Activated effector memory CD4-positive, alpha-beta T cell treated with Interleukin-2 at 50 U/mL for 16 hours (primary cell): ENCODE data around the gene PKP4.

Experiments used
- DNase-seq: peaks from one replicate; pipeline ENCODE4 v3.0.0-alpha.2; 2020

The PKP4 gene

DNA sequence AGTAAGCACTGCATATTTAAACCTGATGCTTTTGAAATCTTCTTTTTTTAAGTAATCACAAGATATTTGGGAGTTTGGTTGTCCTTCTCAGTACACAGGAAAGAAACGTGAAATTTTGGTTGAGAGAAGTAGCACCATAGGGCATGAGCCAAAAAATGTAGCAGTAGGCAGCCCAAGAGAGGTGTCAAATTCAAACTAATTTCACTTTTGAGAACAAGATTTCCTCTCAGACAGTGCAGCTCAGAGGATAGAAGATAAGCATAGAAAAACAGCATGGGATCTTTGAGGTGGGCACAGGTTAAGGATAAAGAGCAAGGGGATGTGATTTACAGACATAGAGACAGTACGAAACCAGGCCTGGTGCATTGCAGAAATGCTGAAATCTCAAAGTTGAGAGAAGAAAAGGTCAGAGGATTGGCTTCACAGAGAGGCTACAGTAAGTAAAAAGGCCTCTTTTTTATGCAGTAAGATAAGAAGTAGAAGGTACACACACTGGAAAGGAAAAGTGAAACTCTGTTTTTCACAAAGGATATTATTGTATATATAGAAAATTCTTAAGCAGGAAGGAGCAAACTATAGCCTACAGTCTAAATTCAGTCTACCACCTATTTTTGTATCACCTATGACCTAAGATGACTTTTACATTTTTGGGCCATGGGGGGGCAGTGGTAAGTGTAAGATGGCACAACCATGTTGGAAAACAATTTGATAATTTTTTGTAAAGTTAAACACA lies 89.8 kb downstream of the PKP4 start:
- no peak for DNase-seq

GRCh38 chr2:158553257-158553656 lies 96.5 kb downstream of the PKP4 start:
- DNase-seq: no peak

GRCh38 chr2:158554996-158555395 lies 98.2 kb downstream of the PKP4 start:
- DNase-seq: no peak

- DNase-seq: no peak
Observed at GRCh38 chr2:158556124-158556523, 99.4 kb downstream of the PKP4 start.

- DNase-seq: no peak
Observed at GRCh38 chr2:158557752-158558151, 101.0 kb downstream of the PKP4 start.

DNA sequence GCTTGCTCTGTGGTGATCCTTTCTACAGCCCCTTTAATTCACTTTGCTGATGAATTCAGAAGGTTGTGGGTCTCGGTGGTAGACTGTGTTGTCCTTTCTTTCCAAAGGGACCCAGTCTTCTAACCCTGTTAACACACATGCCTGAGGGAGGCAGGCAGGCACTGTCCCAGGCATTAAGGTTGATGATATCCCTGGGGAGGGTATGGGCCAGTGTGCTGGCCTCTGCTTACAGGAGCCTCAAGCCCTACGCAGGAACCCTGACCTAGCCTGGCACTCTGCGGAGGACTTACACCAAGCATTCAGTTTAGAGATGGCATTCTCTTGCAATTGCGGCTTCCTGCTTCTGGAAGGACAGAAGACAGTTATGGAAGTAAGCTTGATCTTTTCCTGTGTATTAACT lies 102.5 kb downstream of the PKP4 start:
- DNase-seq: no peak

- DNase-seq: no peak
Observed at GRCh38 chr2:158560259-158560658, 103.5 kb downstream of the PKP4 start.

- DNase-seq: no peak
Observed at GRCh38 chr2:158561054-158561453, 104.3 kb downstream of the PKP4 start.

- no peak for DNase-seq
Observed at GRCh38 chr2:158567208-158567607, 110.5 kb downstream of the PKP4 start.

DNA sequence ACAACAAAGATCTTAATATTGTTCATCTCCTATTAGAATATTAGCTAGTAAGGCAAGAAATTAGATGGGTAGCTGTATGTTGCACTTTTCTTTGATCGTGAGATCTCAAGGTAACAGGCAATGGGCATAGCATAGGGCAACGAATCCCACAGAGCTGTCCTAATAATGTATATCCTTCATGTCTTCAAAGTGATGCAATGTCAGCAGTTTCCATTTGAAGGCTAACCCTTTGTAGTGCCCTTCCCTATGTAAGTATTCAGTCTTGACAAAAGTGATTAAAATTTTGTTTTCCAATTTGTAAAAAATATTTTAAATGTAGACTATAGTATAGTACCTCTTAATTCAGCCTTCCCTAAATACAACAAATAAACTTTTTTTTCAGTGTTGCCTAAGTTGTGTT lies 112.5 kb downstream of the PKP4 start:
- DNase-seq: no peak

DNA sequence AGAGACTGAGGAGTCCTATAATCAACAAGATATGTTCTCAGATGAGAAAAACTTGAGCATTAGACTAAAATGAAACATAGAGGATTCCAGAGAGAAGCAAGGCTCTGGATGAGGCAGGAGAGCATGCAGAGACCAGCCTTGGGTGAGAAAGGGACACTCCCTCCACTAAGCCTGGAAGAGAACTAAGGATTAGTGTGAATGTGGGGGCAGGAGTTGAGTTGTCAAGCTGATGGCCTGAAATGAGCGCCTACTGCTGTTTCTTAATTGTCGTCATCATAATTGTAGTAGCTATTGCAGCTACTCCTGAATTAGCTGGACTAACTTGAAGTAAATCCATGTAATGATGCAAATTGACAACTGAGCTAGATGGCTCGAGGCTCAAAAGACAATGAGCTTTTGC lies 114.1 kb downstream of the PKP4 start:
- no peak for DNase-seq

GRCh38 chr2:158573739-158574138 lies 117.0 kb downstream of the PKP4 start:
- DNase-seq: no peak

DNA sequence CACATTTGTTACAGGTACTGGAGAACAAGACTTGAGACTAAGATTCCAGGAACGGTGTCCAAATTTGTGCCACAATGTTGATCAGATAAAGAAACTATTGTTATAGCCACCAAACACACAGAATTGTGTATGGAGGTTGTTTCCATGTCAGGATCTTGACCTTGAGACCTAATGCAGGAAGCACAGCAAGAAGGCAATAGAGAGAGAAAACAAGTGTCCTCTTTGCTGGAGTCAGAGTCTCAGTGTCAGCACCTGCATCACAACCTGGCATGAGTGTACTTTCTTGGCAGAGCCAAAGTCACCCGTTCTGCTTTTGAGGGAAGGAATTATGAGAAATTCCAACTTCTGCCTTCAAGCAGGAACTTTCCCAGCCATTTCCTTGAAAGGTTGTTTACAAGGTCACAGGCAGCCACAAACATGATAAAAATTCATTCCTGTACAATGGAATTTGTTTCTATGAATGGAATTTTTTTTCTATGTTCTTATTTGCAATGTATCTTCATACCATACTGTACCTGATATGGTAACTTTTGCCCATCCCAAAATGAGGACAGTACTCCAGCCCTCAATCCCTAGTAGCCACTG lies 118.4 kb downstream of the PKP4 start:
- no peak for DNase-seq

GRCh38 chr2:158577141-158577540 lies 120.4 kb downstream of the PKP4 start:
- no peak for DNase-seq

DNA sequence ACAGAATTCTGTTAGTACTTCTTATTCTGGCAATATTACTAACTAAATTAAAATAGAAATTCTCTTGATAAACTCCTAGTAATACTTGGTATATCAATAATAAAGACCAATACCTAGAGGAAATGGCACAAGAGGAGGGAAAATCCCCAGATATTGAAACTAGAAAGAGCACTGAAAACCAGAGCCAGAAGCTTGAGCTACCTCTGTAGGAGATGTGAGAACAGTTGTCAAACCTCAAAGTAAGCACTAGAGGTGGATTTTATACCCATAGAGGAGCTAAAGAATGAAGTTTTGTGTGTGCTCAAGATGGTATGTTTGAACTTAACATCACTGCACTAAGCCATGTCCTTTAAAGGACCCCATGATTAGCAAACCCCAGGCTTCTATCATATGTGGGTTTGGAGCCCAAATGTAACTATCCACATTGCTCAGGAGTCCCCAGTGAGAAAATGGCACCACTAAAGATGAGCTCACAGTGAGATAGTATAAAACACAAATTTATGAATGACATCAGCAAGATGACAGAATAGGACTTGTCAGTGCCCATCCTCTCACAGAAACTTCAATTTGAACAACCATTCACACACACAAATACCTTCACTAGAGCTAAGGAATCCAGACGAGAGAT lies 122.1 kb downstream of the PKP4 start:
- DNase-seq: no peak

DNA sequence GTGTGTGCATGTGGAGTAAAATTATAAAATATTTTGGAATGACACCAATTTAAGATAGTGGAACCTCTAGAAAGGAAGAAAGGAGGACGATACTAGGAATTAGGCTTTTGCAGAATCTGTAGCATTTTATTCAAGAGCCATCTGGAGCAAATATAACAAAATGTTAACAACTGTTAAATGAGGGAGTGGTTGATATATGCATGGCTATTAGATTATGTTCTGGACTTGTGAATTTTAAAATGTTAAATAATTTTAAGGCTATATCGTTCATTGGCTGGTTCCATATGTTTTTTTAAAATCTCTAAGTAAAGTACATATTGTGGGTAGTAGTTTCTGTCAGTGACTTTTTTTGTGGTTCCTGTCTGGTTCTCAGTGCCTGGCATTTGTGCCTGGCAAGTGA lies 123.2 kb downstream of the PKP4 start:
- DNase-seq: no peak

DNA sequence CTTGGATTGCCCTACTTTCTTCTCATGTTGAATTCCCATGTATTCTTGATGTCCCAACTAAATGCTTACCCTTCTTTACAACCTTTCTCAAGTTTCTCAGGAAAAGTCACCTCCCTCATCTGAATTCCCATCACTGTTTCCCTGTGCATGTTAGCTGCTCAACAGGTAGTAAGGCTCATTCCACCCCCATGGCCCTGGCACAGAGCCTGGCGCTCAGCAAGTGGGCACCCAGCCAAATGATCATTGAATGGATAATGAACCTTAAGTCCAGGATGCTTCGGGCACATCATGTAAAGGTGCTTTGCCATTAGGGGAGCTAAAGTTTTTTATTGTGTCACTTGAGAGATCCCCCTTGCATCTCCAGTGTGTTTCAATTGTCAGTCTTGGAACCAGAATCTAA lies 124.0 kb downstream of the PKP4 start:
- no peak for DNase-seq

GRCh38 chr2:158582670-158583069 lies 125.9 kb downstream of the PKP4 start:
- DNase-seq: no peak

DNA sequence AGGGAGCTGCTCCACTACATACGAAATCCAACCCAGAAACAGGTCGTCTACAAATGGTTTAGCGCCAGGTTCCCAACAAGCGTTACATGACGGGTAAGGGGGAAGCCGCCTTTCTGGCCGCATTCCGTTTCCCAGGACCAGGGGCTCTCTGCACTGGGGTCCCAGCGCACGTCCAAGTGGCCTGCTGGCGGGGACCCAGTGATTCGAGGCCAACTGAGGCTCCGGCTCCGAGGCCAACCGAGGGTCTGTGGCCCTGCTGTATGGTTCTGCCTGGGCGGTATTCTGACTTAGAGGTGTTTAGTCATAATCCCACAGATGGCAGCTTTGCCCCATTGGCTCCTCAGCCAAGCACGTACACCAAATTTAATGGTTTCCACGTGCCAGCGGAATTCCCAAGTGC lies 127.2 kb downstream of the PKP4 start:
- DNase-seq: no peak

GRCh38 chr2:158586491-158586890 lies 129.7 kb downstream of the PKP4 start:
- no peak for DNase-seq

DNA sequence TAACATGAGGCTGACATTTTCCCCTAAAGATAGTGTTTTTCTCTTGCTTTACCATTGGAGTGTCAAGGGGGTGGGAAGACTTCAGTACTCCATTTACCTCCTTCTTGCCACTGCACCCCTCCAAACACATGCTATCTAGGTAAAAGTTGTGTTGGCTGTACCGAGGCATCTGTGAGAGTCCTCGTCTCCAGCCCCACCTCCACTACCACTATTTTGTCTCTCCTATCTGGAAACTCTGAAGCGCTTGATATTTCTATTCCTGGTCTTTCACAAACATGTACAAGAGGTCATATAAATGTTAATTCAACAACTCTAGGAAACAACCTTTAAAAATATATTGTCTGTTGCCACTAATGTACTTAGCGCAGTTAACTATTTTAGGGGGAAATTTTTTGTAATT lies 132.6 kb downstream of the PKP4 start:
- DNase-seq: no peak

- DNase-seq: no peak
Observed at GRCh38 chr2:158598862-158599517, 142.2 kb downstream of the PKP4 start.

GRCh38 chr2:158599609-158600008 lies 142.9 kb downstream of the PKP4 start:
- DNase-seq: no peak
